ENCODE measurements around the gene GLYATL3. TPM values are rescaled to one million over a fixed set of nuclear protein-coding genes. Genes with fewer than 3 reads are reported as not detected.

GLYATL3 gene
- polyA plus RNA-seq, 1 donor (not counting 4 experiments of a cell fraction or from before 2014, with no cell fraction given): not detected

- H4K20me1 ChIP-seq (ENCODE audit: control insufficient read depth, extremely low read depth, insufficient read depth, low read length): no peaks in the 10 kb centered on the region
- H3K4me2 ChIP-seq (ENCODE audit: control insufficient read depth, extremely low read depth, insufficient read depth, low read depth, low read length): peak overlapping the region; percentile 91
- peak overlapping the region; percentile 87 to 96 (median 93) for H3K4me3 ChIP-seq (ENCODE audit: control insufficient read depth in 2 of 3, extremely low read depth in 1 of 3, insufficient read depth in 2 of 3, low read depth in 1 of 3, low read length in 3 of 3)
- peaks cover 35% of the 10 kb centered on the region for H3K4me1 ChIP-seq (ENCODE audit: control insufficient read depth, extremely low read depth, insufficient read depth, low read length)
- peak overlapping the region; percentile 96 for H3K9ac ChIP-seq (ENCODE audit: control insufficient read depth, extremely low read depth, insufficient read depth, low read length)
- no peaks in the 10 kb centered on the region for H3K9me1 ChIP-seq (ENCODE audit: control insufficient read depth, extremely low read depth, insufficient read depth, low read length)
- TF ChIP-seq EZH2 (IDR thresholded peaks at IDR 0.05; ENCODE audit: low read length) (no peak), CTCF (optimal IDR thresholded peaks at IDR 0.05 in 1 of 3, IDR thresholded peaks at IDR 0.05 in 1 of 3, conservative IDR thresholded peaks at IDR 0.05 in 1 of 3; ENCODE audit: extremely low read depth in 1 of 3, insufficient read depth in 2 of 3, low read length in 3 of 3) (no peak)
- no peak for DNase-seq (ENCODE audit: low read depth, low spot score)
- dilution Hi-C loops (cut with MboI; ENCODE audit: extremely low pct_ligation_motif_present, low sequenced_read_pairs): no loop called here
- H3K36me3 ChIP-seq (ENCODE audit: control insufficient read depth in 2 of 2, extremely low read depth in 1 of 2, insufficient read depth in 2 of 2, low read length in 2 of 2): peaks cover 0 to 11% of the 10 kb centered on the region in 2 experiments
- H3K27ac ChIP-seq (ENCODE audit: control insufficient read depth, insufficient read depth, low read length): peak overlapping the region; percentile 92
- no peak overlapping the region for H2AFZ ChIP-seq (ENCODE audit: control insufficient read depth, low read length)
- no peaks in the 10 kb centered on the region for H3K9me3 ChIP-seq (ENCODE audit: control insufficient read depth, low read depth, low read length)
- no peak for FAIRE-seq
- H3K79me2 ChIP-seq (ENCODE audit: control insufficient read depth, insufficient read depth, low read length): peaks cover 41% of the 10 kb centered on the region
- H3K27me3 ChIP-seq (ENCODE audit: control insufficient read depth, extremely low read depth, insufficient read depth, low read length): no peaks in the 10 kb centered on the region
These were observed 52.1 kb downstream of the GLYATL3 start for GRCh38 chr6:49551866-49552129.

- H3K9me3 ChIP-seq (ENCODE audit: control insufficient read depth, low read depth, low read length): no peaks in the 10 kb centered on the region
- FAIRE-seq: no peak
These were observed 52.9 kb downstream of the GLYATL3 start for GRCh38 chr6:49552596-49552995.

More at GRCh38 chr6:49552596-49552995, 52.9 kb downstream of the GLYATL3 start:
- no peak for DNase-seq (ENCODE audit: low read depth, low spot score)
- Histone ChIP-seq H3K4me3 (ENCODE audit: control insufficient read depth in 2 of 3, extremely low read depth in 1 of 3, insufficient read depth in 2 of 3, low read depth in 1 of 3, low read length in 3 of 3) (peak overlapping the region; percentile 87 to 96 (median 93)), H3K9ac (ENCODE audit: control insufficient read depth, extremely low read depth, insufficient read depth, low read length) (peak overlapping the region; percentile 96), H3K4me1 (ENCODE audit: control insufficient read depth, extremely low read depth, insufficient read depth, low read length) (peaks cover 37% of the 10 kb centered on the region), H2AFZ (ENCODE audit: control insufficient read depth, low read length) (no peak overlapping the region), H4K20me1 (ENCODE audit: control insufficient read depth, extremely low read depth, insufficient read depth, low read length) (no peaks in the 10 kb centered on the region), H3K79me2 (ENCODE audit: control insufficient read depth, insufficient read depth, low read length) (peaks cover 44% of the 10 kb centered on the region), H3K4me2 (ENCODE audit: control insufficient read depth, extremely low read depth, insufficient read depth, low read depth, low read length) (peak overlapping the region; percentile 91), H3K9me1 (ENCODE audit: control insufficient read depth, extremely low read depth, insufficient read depth, low read length) (no peaks in the 10 kb centered on the region), H3K27me3 (ENCODE audit: control insufficient read depth, extremely low read depth, insufficient read depth, low read length) (no peaks in the 10 kb centered on the region), H3K36me3 (ENCODE audit: control insufficient read depth in 2 of 2, extremely low read depth in 1 of 2, insufficient read depth in 2 of 2, low read length in 2 of 2) (peaks cover 0 to 11% of the 10 kb centered on the region in 2 experiments), H3K27ac (ENCODE audit: control insufficient read depth, insufficient read depth, low read length) (peak overlapping the region; percentile 92)
- no peak for TF ChIP-seq CTCF (optimal IDR thresholded peaks at IDR 0.05 in 1 of 3, IDR thresholded peaks at IDR 0.05 in 1 of 3, conservative IDR thresholded peaks at IDR 0.05 in 1 of 3; ENCODE audit: extremely low read depth in 1 of 3, insufficient read depth in 2 of 3, low read length in 3 of 3)
- no peak for TF ChIP-seq EZH2 (IDR thresholded peaks at IDR 0.05; ENCODE audit: low read length)
- dilution Hi-C loops (cut with MboI; ENCODE audit: extremely low pct_ligation_motif_present, low sequenced_read_pairs): no loop called here

Data from keratinocyte (primary cell).